Stimulated activated CD4-positive, alpha-beta T cell treated with anti-CD3 and anti-CD28 coated beads, Interleukin-2, amount 100 ng/mL, for 48 hours (primary cell): Measurements from ENCODE around the gene KRABD2.
"Not testable (repeated sequence)": the region's sequence is repeated elsewhere in the genome, so short reads cannot be mapped to it uniquely, and the experiment has no call there.

Experiments used
- DNase-seq, 2 donors: peaks; one replicate each; pipeline ENCODE4 v3.0.0-alpha.2; 2020

Gene KRABD2

DNA sequence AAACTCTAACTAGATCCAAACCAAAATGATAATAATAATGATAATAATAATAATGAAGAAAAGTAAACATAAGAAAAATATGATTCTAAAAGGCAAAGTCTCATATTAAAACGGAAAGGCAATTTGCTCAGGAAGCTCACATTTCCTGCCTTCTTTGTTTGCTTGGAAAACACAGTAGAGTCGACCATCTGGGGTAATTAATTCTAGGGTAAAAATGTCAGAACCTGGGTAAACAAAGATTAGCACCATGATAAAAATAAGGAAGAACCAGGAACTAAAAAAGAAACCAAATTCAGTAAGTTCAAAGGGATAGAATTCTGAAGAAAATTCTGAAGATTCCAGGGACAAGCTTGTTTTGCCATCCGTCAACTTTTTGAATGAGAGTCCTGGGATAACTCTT is 16.2 kb downstream of the KRABD2 start:
- DNase-seq = no peak

DNA sequence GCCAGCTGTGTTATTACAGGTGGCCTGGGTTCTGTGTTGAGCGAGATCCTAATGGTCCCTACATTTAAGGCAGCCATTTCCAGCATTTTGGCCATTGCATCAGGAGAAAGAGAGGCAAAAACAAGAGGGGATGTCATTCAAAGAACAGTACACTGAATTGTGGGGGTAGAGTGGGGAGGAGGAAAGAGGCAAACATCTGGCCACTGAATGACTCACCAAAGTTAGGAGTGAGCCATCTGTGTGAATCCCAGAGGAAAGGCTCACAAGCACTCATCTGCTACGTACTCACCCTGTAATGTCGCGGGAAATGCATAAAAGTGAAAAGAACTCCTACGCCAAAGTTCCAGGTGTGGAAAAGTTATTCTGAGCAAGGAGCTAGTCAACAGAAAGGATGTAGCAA is 16.7 kb downstream of the KRABD2 start:
- no peak for DNase-seq

DNA sequence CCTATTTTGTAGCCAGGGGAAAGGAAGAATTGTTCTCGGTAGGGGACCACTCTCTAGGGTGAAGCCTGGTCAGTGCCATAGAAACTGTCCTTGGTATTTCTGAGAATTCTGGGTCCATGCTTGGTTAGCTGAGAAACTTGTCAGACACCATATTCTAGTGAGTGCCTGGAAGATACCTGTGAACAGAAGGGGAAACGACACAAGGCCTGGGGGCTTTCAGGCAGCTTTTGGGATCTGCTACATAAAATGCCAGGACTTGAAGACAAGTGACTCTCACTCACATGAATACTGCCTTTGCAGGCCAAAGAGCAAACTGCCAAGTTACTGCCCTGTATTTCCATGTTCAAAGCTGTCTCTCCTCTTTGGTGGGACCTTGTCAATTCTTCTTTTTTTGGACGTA is 18.6 kb downstream of the KRABD2 start:
- no peak for DNase-seq

DNA sequence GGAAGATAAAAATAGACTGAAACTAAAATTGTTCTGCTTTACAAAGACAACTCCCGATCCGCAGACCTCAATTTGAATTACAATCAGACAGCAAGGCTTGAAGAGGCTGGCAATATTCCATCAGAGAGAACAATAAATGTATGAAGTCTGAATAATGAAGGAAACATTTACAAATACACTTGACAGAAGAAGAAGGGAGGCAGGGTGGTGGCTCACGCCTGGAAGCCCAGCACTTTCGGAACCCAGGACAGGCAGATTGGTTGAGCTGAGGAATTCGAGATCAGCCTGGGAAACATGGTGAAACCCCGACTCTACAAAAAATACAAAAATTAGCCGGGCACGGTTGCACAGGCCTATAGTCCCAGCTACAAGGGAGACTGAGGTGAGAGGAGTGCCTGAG is 22.3 kb downstream of the KRABD2 start:
- DNase-seq = no peak

DNA sequence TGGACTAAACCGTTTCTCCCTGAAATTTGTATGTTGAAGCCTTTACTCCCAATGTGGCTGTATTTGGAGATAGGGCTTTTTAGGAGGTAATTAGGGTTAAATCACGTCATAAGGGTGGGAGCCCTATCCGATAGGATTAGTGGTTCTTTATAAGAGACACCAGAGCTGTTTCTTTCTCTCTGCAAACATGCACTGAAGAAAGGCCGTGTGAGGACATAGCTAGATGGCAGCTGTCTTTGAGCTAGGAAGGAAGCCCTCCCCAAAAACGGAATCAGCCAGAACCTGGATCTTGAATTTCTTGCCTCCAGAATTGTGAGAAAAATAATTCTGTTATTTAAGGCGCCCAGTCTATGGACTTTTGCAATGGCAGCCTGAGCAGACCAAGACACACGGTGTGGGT is 22.8 kb downstream of the KRABD2 start:
- DNase-seq = no peak

DNA sequence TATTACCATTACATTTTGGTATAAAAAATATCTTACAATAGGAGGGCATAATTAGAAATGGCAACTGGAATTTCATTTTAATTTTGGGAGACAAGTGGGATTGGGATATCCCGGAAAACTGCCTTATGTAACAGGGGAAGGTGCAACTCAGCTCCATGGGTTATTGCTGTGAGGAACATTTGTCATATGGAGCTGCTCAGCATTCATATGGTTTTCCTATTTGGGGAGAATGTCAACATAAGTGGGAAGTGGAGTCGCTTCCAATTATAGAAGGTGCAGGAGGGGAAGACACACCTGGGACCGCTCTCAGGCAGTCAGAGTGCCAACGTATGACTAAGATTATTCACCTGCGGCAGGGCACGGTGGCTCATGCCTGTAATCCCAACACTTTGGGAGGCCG is 26.2 kb downstream of the KRABD2 start:
- no peak for DNase-seq

DNA sequence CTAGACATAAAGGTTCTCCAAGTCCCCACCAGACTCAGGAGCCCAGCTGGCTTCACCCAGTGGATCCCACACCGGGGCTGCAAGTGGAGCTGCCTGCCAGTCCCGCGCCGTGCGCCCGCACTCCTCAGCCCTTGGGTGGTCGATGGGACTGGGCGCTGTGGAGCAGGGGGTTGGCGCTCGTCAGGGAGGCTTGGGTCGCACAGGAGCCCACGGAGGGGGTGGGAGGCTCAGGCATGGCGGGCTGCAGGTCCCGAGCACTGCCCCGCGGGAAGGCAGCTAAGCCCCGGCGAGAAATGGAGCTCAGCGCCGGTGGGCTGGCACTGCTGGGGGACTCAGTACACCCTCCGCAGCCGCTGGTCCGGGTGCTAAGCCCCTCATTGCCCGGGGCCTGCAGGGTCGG is 29.5 kb downstream of the KRABD2 start:
- DNase-seq = not testable (repeated sequence)

DNA sequence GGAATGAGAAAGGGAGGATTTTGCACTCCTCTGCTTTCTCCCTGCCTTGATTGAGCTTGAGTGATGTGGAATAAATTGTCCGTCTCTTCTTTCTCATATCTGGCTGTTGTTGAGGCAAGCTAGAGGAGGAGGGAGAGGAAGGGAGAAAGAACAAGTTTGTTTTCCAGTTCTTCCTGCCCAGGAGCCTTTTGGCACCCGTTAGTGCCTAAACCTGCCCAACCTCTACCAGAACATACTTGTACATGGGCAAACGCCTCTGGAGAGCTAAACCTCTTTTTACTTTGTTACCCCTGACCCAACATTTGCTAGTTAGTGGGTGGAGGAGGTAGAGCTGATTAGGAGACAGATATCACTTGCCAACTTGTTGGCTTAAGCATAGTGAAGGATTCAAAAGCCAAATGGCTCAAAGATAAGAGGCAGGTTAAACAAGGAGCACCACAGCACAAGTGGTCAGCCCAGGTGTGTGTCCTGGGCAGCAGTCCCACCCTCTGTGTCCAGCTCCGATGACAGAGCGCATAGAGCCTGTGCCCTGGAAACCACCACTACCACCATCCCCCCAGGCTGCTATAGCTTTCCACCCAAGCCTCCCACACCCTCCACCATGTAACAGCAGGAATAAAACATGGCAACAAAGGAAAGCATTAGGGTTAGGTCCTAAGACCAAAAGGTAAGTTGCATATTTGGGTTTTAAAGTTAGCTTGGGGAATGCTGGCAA is 30.4 kb downstream of the KRABD2 start:
- no peak for DNase-seq

DNA sequence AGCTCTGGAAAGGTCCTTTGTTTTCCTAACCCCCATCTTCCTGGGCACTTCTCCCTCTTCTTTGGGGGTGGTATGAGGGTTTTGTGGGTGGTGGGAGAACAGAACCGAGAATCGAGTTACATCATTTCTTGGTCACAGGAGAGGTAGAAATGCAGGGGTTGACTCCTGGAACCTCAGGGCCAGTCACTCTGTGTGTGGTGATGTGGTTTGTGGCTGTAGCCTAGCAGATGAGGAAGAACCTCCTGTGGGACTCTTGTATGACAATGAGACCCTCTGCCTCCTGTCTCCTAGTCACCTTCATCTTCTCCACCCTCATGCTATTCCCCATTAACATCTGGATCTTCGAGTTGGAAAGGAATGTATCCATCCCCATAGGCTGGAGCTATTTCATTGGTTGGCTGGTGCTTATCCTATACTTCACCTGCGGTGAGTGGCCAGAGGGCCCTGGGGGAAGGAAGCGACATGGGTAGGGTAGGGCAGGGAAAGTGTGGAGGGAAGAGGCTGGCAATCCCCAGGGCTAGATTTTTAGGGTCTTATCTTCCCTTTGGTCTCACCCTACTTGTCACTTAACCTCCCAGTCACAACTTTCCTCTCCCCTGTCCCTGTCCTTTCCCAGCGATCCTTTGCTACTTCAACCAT is 31.3 kb downstream of the KRABD2 start:
- no peak for DNase-seq

DNA sequence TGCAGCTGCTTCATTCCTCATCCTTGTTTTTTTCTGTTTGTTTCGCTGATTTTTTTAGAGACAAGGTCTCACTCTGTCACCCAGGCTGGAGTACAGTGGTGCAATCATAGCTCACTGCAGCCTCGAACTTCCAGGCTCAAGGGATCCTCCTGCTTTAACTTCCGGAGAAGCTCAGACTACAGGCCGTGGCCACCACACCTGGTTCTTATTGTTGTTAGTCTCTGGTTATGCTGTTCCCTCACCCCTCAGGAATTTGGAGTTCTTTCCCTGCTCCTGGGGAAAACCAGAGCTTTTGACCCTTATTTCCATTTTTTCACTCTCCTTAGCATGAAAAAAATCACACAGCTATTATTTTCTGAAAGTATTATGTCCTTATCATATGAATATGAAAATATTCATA is 35.0 kb downstream of the KRABD2 start:
- no peak for DNase-seq

DNA sequence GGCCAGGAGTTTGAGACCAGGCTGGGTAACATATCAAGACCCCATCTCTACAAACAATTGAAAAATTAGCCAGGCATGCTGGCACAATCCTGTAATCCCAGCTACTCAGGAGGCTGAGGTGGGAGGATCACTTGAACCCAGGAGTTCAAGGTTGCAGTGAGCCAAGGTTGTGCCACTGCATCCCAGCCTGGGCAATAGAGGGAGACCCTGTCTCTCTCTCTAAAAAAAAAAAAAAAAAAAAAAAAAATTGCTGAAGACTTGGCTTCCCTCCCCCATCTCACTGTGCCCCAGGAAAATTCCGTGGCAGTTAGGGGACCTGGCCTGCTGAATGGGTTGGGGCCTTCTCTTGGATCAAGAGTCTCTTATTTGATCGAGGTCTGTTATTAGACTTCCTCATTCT is 37.0 kb downstream of the KRABD2 start, which contains the start of gene ODF4:
TSS of gene ODF4 (plus strand) at position 301 of the 400 bp plus-strand sequence. CDS start 212 bp downstream, outside the sequence.
- no peak for DNase-seq

DNA sequence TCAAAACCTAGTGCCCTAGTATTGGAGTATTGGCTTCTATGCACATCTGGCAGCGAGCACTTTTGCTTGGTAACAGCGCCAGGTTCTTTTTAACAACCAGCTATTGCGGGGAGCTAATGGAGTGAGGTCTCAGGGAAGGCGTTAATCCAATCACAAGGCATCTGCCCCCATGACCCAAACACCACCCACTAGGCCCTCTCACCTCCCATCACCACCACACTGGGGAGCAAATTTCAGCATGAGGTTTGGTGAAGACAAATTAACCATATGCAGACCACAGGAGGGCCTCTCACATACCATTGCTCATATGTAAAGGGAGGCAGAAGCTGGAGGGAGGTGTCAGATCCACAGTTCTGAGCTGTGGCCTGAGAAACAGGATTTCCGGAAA is 37.8 kb downstream of the KRABD2 start:
- no peak for DNase-seq

DNA sequence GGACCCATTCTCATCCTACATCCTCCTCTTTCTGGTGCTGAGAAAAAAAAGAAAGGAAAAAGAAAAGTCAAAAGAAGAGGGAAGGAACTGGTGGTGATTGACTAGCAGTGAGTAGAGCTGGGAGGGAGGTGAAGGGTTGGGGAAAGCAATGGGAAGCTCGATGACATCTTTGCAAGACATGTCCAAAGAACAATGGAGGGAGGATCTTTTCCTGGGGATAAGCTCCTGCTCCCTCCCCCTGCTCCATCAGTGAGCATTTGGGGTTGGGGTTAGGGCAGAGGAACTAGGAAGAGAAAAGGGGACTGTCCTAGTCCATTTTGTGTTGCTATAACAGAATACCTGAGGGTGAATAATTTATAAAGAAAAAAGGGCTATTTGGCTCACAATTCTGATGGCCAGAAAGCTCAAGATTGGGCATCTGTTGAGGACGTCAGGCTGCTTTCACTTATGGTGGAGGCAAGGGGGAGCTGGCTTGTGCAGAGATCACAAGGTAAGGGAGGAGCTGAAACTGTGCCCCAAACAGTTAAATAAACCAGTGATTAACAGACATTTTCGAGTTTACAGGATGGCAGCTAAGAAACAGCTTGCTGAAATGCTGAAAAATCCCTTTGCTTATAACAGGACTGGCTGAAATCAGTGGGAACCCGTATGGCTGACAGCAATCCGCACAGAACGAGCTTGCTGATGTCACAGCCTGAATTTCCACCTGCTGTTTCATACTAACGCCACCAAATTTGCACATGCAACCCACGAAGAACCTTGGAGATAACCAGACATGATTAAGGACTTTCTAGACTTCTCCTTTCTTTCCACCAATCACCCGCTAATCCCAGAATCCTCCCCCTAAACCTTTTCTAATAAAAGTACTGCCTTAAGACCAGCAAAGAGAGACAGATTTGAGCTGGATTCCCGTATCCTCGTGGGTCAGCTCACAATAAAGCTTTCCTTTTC is 38.4 kb downstream of the KRABD2 start:
- no peak for DNase-seq

DNA sequence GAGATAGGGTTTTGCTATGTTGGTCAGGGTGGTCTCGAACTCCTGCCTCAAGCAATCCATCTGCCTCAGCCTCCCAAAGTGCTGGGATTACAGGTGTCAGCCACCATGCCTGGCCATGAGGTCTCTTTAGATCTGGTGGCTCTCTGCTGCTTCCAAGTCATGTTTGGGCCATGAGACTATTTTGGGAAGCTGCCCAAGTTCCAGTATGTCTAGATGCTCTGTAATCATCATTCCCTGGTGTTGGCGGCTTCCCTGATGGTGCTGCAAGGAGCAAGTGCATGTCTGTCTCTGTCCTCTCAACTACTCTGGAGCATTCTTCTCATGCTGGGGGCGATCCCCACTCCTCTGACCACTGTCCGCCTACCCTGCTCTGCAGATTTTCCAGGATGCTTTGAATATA is 43.2 kb downstream of the KRABD2 start:
- no peak for DNase-seq

DNA sequence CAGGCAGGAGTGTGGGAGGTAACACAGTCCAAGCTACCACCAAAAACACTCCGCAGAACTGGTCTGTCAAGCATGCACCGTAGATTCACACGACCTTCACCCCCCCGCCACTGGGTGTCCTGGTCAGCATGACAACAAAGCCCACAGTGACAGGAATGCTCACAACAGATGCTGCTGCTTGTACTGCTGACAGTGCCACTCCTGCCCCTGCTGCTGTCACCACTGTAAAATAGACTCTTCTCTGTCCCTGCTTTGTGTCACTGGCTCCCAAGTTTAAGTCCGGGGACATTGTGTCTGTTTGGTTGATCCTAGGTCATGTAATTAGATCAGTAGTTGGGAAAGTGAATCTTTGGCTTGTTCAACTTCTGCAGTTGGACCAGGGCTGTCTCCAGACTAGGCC is 43.8 kb downstream of the KRABD2 start:
- DNase-seq = no peak

DNA sequence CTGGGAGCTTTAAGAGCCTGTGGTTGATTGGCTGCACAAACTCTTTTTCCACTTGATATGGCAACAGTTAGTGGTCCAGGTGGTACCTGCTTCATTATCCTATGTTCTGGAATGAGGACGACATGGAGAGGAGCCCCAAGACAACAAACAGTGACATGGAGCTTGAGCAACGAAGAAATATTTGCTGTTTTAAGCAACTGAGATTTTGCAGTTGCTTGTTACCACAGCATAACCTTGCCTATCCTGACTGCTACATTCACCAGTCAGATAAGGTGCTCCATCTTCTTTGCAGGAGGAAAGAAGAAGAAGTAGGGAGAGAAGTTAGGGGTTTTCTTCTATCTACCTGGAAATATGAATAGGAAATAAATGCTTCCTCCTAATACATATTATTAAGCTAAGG is 44.4 kb downstream of the KRABD2 start:
- no peak for DNase-seq

DNA sequence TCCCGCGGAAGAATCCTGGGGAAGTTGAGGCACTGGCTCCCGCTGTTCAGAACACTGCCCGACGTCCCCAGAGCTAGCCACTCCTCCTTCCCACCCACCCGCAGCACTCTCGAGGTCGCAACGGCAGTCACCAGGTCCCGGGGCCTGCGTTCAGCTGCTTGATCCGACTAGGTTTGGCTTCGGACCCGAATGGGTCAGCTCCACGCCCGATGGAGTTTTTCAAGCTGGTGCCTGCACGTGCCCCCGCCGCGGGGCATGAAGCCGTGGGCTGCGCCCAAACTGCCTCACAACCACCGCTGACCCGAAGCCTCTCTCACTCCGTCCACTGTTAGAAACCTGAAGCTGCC is 49.2 kb downstream of the KRABD2 start:
- DNase-seq = no peak
